IPS-18a (cell line): Measurements from ENCODE around the gene PYHIN1.

ENCODE experiments used
- H3K27ac ChIP-seq: one replicate; pipeline ENCODE4 v1.5.1; 2013; ENCODE audit warnings: low read length
- H3K27me3 ChIP-seq: one replicate; pipeline ENCODE4 v1.6.1; 2013; ENCODE audit warnings: mild to moderate bottlenecking, low read length; ENCODE audit not compliant: control insufficient read depth, insufficient read depth
- H3K36me3 ChIP-seq: one replicate; pipeline ENCODE4 v1.6.1; 2013; ENCODE audit warnings: low read depth, low read length; ENCODE audit not compliant: control insufficient read depth
- H3K4me1 ChIP-seq: one replicate; pipeline ENCODE4 v1.6.1; 2013; ENCODE audit warnings: low read depth, low read length; ENCODE audit not compliant: control insufficient read depth
- H3K4me3 ChIP-seq: one replicate; pipeline ENCODE4 v1.5.1; 2013; ENCODE audit warnings: low read length
- H3K9ac ChIP-seq: one replicate; pipeline ENCODE4 v1.6.1; 2013; ENCODE audit warnings: mild to moderate bottlenecking, low read length, moderate library complexity
- H3K9me3 ChIP-seq: one replicate; pipeline ENCODE4 v1.6.1; 2013; ENCODE audit warnings: low read depth, low read length; ENCODE audit not compliant: control insufficient read depth

Gene PYHIN1

GRCh38 chr1:159014003-159014571 is 82.7 kb downstream of the PYHIN1 start:
- H3K9ac ChIP-seq, result no peak overlapping the region
- H3K9me3 ChIP-seq, result no peaks in the 10 kb centered on the region
- no peaks in the 10 kb centered on the region for H3K27me3 ChIP-seq
- no peak overlapping the region for H3K4me3 ChIP-seq
- no peaks in the 10 kb centered on the region for H3K4me1 ChIP-seq
- H3K27ac ChIP-seq, result no peak overlapping the region
- no peaks in the 10 kb centered on the region for H3K36me3 ChIP-seq

GRCh38 chr1:159014851-159015250 is 83.5 kb downstream of the PYHIN1 start:
- Histone ChIP-seq H3K36me3 (no peaks in the 10 kb centered on the region), H3K27ac (no peak overlapping the region), H3K9me3 (no peaks in the 10 kb centered on the region), H3K9ac (no peak overlapping the region), H3K27me3 (no peaks in the 10 kb centered on the region), H3K4me3 (no peak overlapping the region), H3K4me1 (no peaks in the 10 kb centered on the region)

GRCh38 chr1:159015440-159015909 is 84.1 kb downstream of the PYHIN1 start:
- Histone ChIP-seq H3K27ac (no peak overlapping the region), H3K4me3 (no peak overlapping the region), H3K4me1 (no peaks in the 10 kb centered on the region), H3K36me3 (no peaks in the 10 kb centered on the region), H3K9me3 (no peaks in the 10 kb centered on the region), H3K27me3 (no peaks in the 10 kb centered on the region), H3K9ac (no peak overlapping the region)

- Histone ChIP-seq H3K4me1 (peaks cover 5% of the 10 kb centered on the region), H3K9me3 (no peaks in the 10 kb centered on the region), H3K9ac (no peak overlapping the region), H3K27ac (no peak overlapping the region), H3K36me3 (no peaks in the 10 kb centered on the region), H3K27me3 (no peaks in the 10 kb centered on the region), H3K4me3 (no peak overlapping the region)
Measured at GRCh38 chr1:159023723-159024122, 92.4 kb downstream of the PYHIN1 start.

- Histone ChIP-seq H3K27ac (no peak overlapping the region), H3K27me3 (no peaks in the 10 kb centered on the region), H3K9me3 (no peaks in the 10 kb centered on the region), H3K4me3 (no peak overlapping the region), H3K36me3 (no peaks in the 10 kb centered on the region), H3K9ac (no peak overlapping the region), H3K4me1 (peaks cover 5% of the 10 kb centered on the region)
Measured at GRCh38 chr1:159025043-159025442, 93.7 kb downstream of the PYHIN1 start.
